ENCODE data around the gene TXNL4A. TPM values are rescaled to one million over a fixed set of nuclear protein-coding genes. Genes with fewer than 3 reads are reported as not detected.

The TXNL4A gene
- polyA plus RNA-seq, 1 of the 3 experiments (the other 2 are of a cell fraction), result 158 TPM

- TF ChIP-seq IRF3 (IDR thresholded peaks at IDR 0.05; ENCODE audit: low read depth, low read length), result no peak
- no peak for TF ChIP-seq MAX (IDR thresholded peaks at IDR 0.05; ENCODE audit: low read depth)
- no peak for TF ChIP-seq RAD21 (IDR thresholded peaks at IDR 0.05; ENCODE audit: low read length)
- no peak for TF ChIP-seq RXRA (IDR thresholded peaks at IDR 0.05; ENCODE audit: borderline replicate concordance, low read depth)
- no peak for TF ChIP-seq RCOR1 (IDR thresholded peaks at IDR 0.05; ENCODE audit: low read length)
- no peak for TF ChIP-seq RFX5 (IDR thresholded peaks at IDR 0.05; ENCODE audit: low read length)
- TF ChIP-seq, protein P1, sequence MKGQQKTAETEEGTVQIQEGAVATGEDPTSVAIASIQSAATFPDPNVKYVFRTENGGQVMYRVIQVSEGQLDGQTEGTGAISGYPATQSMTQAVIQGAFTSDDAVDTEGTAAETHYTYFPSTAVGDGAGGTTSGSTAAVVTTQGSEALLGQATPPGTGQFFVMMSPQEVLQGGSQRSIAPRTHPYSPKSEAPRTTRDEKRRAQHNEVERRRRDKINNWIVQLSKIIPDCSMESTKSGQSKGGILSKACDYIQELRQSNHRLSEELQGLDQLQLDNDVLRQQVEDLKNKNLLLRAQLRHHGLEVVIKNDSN (IDR thresholded peaks at IDR 0.05; ENCODE audit: borderline replicate concordance, low read depth), result no peak
- TF ChIP-seq FOXM1 (IDR thresholded peaks at IDR 0.05; ENCODE audit: low read depth), result no peak
- TF ChIP-seq USF2 (IDR thresholded peaks at IDR 0.05; ENCODE audit: borderline replicate concordance, low read depth, low read length), result no peak
- TF ChIP-seq EZH2phosphoT487 (IDR thresholded peaks at IDR 0.05; ENCODE audit: borderline replicate concordance, low read depth), result no peak
- no peak for TF ChIP-seq TAF1 (IDR thresholded peaks at IDR 0.05; ENCODE audit: borderline replicate concordance, low read depth, low read length)
Observed at GRCh38 chr18:79963658-79964329, 24.6 kb downstream of the TXNL4A start (continued).

DNA sequence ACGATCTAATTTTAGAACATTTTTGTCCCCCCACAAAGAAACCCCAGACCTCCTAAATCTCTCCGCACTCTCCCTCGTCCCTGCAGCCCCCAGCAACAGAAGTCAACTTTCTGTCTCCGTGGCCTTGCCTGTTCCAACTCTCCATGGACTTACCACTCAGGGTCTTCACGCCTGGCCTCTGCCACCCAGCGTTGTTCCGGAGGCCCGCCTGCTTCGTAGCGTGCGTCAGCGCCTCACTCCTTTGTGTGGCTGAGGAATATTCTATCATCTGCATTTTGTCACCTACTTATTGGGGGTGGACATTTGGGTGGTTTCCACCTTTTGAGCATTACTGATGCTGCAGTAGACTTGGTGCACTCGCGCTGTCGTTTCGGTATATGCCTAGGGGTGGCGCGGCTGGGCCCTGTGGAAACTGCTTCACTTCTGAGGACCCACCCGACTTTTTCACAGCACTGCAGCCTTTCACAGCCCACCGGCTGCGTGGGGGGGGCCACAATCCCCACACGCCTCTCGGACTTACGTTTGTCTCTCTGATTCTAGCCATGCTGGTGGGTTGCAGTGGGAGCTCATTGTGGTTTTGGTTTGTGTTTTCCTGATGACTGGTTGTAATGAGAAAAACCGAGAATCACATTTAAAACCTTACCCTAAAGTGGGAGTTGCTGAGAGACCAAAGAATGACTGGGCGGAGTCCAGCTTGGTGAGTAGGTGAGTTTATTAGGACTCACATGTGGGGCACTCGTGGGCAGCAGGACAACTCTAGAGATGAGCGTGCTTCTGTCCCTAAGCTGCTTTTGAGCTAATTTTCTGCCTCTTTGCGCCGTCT lies 25.3 kb downstream of the TXNL4A start:
- POLR2A ChIA-PET, result no interaction called here
- CTCF ChIA-PET, result interaction anchor here (1.7 kb wide), 1 partner anchor 14 kb away, joined by 6 read pairs; no protein-coding TSS in a partner anchor

More for the DNA sequence above, 25.3 kb downstream of the TXNL4A start:
- Histone ChIP-seq H3K4me1 (ENCODE audit: control insufficient read depth in 1 of 2, insufficient read depth in 2 of 2, low read depth in 1 of 2, low read length in 1 of 2) (peaks cover 0 to 12% of the 10 kb centered on the region in 2 experiments; a peak in 1 of 4 replicates), H3K36me3 (replicated peaks in 1 of 2; ENCODE audit: control insufficient read depth in 1 of 2, insufficient read depth in 2 of 2, low read length in 1 of 2) (no peaks in the 10 kb centered on the region), H3K27ac (ENCODE audit: low read depth in 2 of 2, low read length in 1 of 2) (no peak overlapping the region), H3K9me2 (no peaks in the 10 kb centered on the region), H3K4me2 (no peak overlapping the region), H3K27me3 (ENCODE audit: insufficient read depth) (no peaks in the 10 kb centered on the region), H2AFZ (ENCODE audit: low read depth) (no peak overlapping the region), H3F3A (replicated peaks; ENCODE audit: insufficient read depth) (peaks cover 3% of the 10 kb centered on the region), H3K9ac (no peak overlapping the region), H3K4me3 (ENCODE audit: low read depth in 2 of 2, low read length in 1 of 2) (no peak overlapping the region), H3K9me3 (no peaks in the 10 kb centered on the region), H4K20me1 (ENCODE audit: insufficient read depth) (no peaks in the 10 kb centered on the region), H3K79me2 (ENCODE audit: insufficient read depth) (no peaks in the 10 kb centered on the region; the same call in 1 of the 2 replicates)
- no peak for DNase-seq
- 94% methylated on average over 30 of the region's 30 CpGs for WGBS (ENCODE audit: low lambda C conversion rate)
- TF ChIP-seq, protein P2, sequence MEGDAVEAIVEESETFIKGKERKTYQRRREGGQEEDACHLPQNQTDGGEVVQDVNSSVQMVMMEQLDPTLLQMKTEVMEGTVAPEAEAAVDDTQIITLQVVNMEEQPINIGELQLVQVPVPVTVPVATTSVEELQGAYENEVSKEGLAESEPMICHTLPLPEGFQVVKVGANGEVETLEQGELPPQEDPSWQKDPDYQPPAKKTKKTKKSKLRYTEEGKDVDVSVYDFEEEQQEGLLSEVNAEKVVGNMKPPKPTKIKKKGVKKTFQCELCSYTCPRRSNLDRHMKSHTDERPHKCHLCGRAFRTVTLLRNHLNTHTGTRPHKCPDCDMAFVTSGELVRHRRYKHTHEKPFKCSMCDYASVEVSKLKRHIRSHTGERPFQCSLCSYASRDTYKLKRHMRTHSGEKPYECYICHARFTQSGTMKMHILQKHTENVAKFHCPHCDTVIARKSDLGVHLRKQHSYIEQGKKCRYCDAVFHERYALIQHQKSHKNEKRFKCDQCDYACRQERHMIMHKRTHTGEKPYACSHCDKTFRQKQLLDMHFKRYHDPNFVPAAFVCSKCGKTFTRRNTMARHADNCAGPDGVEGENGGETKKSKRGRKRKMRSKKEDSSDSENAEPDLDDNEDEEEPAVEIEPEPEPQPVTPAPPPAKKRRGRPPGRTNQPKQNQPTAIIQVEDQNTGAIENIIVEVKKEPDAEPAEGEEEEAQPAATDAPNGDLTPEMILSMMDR (IDR thresholded peaks at IDR 0.05), result no peak
- no peak for TF ChIP-seq TAF1 (IDR thresholded peaks at IDR 0.05; ENCODE audit: borderline replicate concordance, low read depth, low read length)

All from SK-N-SH (cell line).